Right cardiac atrium (tissue), 5 donors: ENCODE data around the gene GTF2F2. TPM values are rescaled to one million over a fixed set of nuclear protein-coding genes. Genes with fewer than 3 reads are reported as not detected.

ENCODE experiments used
- ATAC-seq, 2 donors: fragments of 200-7000 bp; cut with Tn5 transposase; one replicate each; pipeline versions ENCODE4 v1.8.0 to v1.9.1; 2020; ENCODE audit warnings: moderate library complexity in 2 of 2, mild to moderate bottlenecking in 1 of 2
- DNase-seq, 3 donors: peaks; one replicate each; pipeline ENCODE4 v3.0.0-alpha.2; 2020
- H3K27ac ChIP-seq: one replicate; pipeline ENCODE4 v1.5.1; 2013; ENCODE audit warnings: mild to moderate bottlenecking, low read length, control low read depth, moderate library complexity
- H3K27me3 ChIP-seq: one replicate; pipeline ENCODE4 v1.6.1; 2013; ENCODE audit not compliant: control insufficient read depth, insufficient read depth
- H3K4me1 ChIP-seq: one replicate; pipeline ENCODE4 v1.6.1; 2013; ENCODE audit warnings: low read length; ENCODE audit not compliant: control insufficient read depth, insufficient read depth
- H3K4me3 ChIP-seq: one replicate; pipeline ENCODE4 v1.5.1; 2013; ENCODE audit warnings: low read length, control low read depth
- H3K9me3 ChIP-seq: one replicate; pipeline ENCODE4 v1.6.1; 2013; ENCODE audit warnings: low read length; ENCODE audit not compliant: control insufficient read depth
- whole genome bisulfite sequencing: extraction: QIAGEN DNeasy Blood & Tissue Kit; methylation state at CpG from one replicate; pipeline ENCODE4 v1.1.7; 2013; 5-methylcytosine and 5-hydroxymethylcytosine counted together
- intact Hi-C, 4 donors: fragments of 100-400 bp; cut with DNase I; formaldehyde crosslinking; loops; one replicate each; pipeline versions ENCODE4 v1.11.0 to v1.14.0; 2022 to 2023
- polyA plus RNA-seq: library from polyadenylated mRNA; stranded (reverse); fragments of 200-250 nt; gene quantifications from one replicate; pipeline ENCODE4 v1.2.3, GENCODE V29; 2013
- total RNA-seq, 4 donors: library from RNA; stranded (reverse); fragmentation: NEBNext Ultra II Directional; extraction: Animal tissue kit (Norgen Biotek cat#: 25700); gene quantifications; one replicate each; pipeline ENCODE4 v1.2.1, GENCODE V29; 2021
- donor health status: healthy with polysubstance abuse.
- donor health status: DM: no; HTN: yes; CAD: no.
- donor health status: DM: no; HTN: no; CAD: no.
- donor health status: DM: no; HTN: yes; CAD: no; lungs with severe emphysema.
- donor health status: DM: yes; HTN: yes; CAD: no.

The GTF2F2 gene
- total and polyA plus RNA-seq, 5 donors = 13.6 to 19.8 (median 17.1) TPM

DNA sequence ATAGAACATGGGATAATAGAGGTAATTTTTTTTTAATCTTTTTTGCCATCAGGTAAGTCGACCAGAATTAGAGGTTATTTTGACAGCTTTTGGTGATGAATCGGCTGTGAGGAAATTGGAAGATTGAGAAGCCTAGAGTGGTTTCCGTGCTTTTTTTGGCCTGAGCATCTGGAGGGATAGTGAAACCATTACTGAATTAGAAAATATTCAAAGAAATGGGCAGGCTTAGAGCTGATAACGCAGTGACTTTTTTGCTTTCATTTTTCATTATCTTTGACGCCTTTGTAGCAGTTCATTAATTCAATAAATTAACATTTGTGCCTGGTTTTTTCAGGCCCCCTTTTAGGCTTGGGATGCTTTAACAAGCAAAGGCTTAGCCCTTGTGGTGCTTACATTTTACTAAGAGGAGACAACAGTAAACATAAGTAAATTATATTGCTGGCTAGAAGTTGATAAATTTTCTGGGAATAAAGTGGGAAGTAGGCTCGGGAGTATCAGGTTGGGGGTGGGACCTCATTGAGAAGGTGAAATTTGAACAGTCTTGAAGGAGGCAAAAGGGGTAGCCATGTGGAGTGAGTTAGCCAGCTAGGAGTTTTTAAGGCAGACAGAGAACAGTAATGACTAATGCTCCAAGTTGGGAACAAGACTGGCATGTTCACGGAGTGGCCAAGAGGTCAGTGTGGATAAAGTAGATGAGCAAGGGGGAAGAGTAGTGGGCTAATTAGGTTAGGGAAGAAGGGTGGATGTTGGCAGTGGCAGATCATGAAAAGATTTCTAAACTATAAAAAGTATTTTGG is 36.5 kb downstream of the GTF2F2 start:
- no peak for DNase-seq
- 86% methylated on average over 7 of the region's 7 CpGs for WGBS
- Histone ChIP-seq H3K4me1 (no peaks in the 10 kb centered on the region), H3K27ac (no peak overlapping the region), H3K27me3 (no peaks in the 10 kb centered on the region), H3K4me3 (no peak overlapping the region), H3K9me3 (no peaks in the 10 kb centered on the region)
- intact Hi-C loops = no loop called here
- ATAC-seq = no peak

- no peak overlapping the region for H3K4me3 ChIP-seq
- no peak overlapping the region for H3K27ac ChIP-seq
- no peaks in the 10 kb centered on the region for H3K27me3 ChIP-seq
- no peak for DNase-seq
- WGBS = 77% methylated on average over 1 of the region's 1 CpG
- intact Hi-C loops = no loop called here
- ATAC-seq = no peak
- no peaks in the 10 kb centered on the region for H3K4me1 ChIP-seq
- no peaks in the 10 kb centered on the region for H3K9me3 ChIP-seq
These were observed 41.9 kb downstream of the GTF2F2 start for GRCh38 chr13:45162194-45162593.

- no peaks in the 10 kb centered on the region for H3K4me1 ChIP-seq
- intact Hi-C loops = no loop called here
- H3K27ac ChIP-seq = no peak overlapping the region
- 81% methylated on average over 1 of the region's 1 CpG for WGBS
- DNase-seq (no peak), ATAC-seq (no peak)
- H3K27me3 ChIP-seq = no peaks in the 10 kb centered on the region
- no peaks in the 10 kb centered on the region for H3K9me3 ChIP-seq
- no peak overlapping the region for H3K4me3 ChIP-seq
These were observed 42.5 kb downstream of the GTF2F2 start for GRCh38 chr13:45162821-45163220.

DNA sequence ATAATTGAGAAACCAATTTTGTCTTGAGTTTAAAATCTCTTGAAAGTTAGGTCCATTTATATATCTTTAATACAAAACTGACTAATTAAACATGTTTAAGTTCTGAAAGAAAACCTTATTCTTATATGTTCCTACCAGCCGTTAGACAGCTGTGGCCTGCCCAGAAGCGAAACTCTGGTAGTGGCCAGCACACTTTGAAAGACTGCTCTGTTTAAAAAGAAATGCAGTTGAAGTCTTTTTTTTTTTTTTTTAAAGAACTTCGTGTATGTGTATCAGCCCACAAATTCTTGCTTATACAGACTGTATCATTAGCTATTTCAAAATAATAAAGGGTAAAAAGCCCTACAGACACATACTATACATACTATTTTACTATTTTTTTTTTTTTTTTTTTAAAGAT is 46.5 kb downstream of the GTF2F2 start:
- intact Hi-C loops = no loop called here
- DNase-seq (no peak), ATAC-seq (no peak)
- H3K4me3 ChIP-seq = no peak overlapping the region
- H3K27me3 ChIP-seq = no peaks in the 10 kb centered on the region
- 77% methylated on average over 3 of the region's 3 CpGs for WGBS
- H3K9me3 ChIP-seq = no peaks in the 10 kb centered on the region
- H3K4me1 ChIP-seq = peaks cover 3% of the 10 kb centered on the region
- H3K27ac ChIP-seq = no peak overlapping the region

DNA sequence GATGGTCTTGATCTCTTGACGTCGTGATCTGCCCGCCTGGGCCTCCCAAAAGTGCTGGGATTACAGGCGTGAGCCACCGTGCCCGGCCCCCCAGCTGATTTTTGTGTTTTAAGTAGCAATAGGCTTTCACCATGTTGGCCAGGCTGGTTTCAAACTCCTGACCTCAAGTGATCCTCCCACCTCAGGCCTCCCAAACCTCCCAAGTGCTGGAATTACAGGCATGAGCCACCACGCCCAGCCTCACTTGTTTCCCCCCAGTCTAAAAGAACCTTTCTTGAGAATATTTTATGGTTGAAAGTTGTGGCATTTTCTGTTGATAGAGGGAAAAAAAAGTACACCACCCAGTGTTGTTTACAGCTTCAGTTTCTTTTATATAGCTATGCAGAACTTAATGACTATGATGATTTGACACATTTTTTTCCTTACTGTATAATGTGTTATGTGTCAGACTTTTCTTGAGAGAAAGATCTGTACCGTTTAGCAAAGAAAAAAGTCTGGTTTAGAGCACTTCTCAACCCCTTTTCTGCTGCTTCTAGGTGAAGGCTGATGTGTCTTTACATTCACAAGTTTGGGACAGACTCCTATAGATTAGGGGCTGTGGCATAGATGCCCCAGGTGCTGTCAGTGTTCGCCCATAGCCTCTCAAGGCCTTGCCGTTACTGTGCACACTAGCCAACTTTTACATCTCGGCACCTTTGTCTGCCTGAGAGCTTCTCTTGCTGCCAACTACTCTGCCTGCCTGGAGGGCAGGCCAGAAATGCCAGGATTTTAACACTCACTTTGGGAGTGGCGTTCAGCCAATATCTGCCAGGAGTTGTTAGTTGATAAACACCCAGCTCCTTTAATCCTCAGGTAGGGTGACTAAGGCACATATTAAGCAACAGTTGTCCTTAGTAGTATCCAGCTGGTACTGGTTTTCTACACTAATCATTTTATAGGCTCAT is 47.6 kb downstream of the GTF2F2 start:
- WGBS = 84% methylated on average over 12 of the region's 12 CpGs
- ATAC-seq (peak; percentile 46 to 66), DNase-seq (peak in 2 of 3 donors; percentile 19 to 47)
- H3K27me3 ChIP-seq = no peaks in the 10 kb centered on the region
- peaks cover 3% of the 10 kb centered on the region for H3K4me1 ChIP-seq
- no peak overlapping the region for H3K4me3 ChIP-seq
- intact Hi-C loops = no loop called here
- H3K27ac ChIP-seq = no peak overlapping the region
- H3K9me3 ChIP-seq = no peaks in the 10 kb centered on the region

DNA sequence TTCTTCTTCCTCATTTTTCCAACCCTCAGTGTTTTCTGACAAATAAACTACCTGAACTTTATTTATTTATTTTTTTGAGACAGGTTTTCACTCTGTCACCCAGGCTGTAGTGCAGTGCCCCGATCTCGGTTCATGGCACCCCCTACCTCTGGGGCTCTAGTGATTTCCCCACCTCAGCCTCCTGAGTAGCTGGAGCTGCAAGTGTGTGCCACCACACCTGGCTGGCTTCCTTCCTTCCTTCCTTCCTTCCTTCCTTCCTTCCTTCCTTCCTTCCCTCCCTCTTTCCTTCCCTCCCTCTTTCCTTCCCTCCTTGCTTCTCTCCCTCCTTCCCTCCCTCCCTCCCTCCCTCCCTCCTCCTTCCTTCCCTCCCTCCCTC is 48.2 kb downstream of the GTF2F2 start:
- ATAC-seq = peak in 1 of 2 donors; percentile 22
- H3K27me3 ChIP-seq = no peaks in the 10 kb centered on the region
- WGBS = 67% methylated on average over 2 of the region's 2 CpGs
- H3K9me3 ChIP-seq = no peaks in the 10 kb centered on the region
- H3K4me1 ChIP-seq = peaks cover 3% of the 10 kb centered on the region
- no peak overlapping the region for H3K27ac ChIP-seq
- intact Hi-C loops = no loop called here
- H3K4me3 ChIP-seq = no peak overlapping the region
- DNase-seq = no peak

GRCh38 chr13:45174478-45174877 is 54.2 kb downstream of the GTF2F2 start:
- no peak overlapping the region for H3K4me3 ChIP-seq
- intact Hi-C loops = no loop called here
- H3K27ac ChIP-seq = no peak overlapping the region
- DNase-seq (no peak), ATAC-seq (no peak)
- peaks cover 1% of the 10 kb centered on the region for H3K4me1 ChIP-seq
- no peaks in the 10 kb centered on the region for H3K9me3 ChIP-seq
- no peaks in the 10 kb centered on the region for H3K27me3 ChIP-seq

- intact Hi-C loops = no loop called here
- no peak for DNase-seq
- ATAC-seq = no peak
- no peak overlapping the region for H3K4me3 ChIP-seq
- H3K9me3 ChIP-seq = no peaks in the 10 kb centered on the region
- H3K27me3 ChIP-seq = no peaks in the 10 kb centered on the region
- no peak overlapping the region for H3K27ac ChIP-seq
- WGBS = 64% methylated on average over 3 of the region's 3 CpGs
- H3K4me1 ChIP-seq = peaks cover 1% of the 10 kb centered on the region
These were observed 58.2 kb downstream of the GTF2F2 start for GRCh38 chr13:45178349-45179162.

- peaks cover 1% of the 10 kb centered on the region for H3K4me1 ChIP-seq
- H3K9me3 ChIP-seq = no peaks in the 10 kb centered on the region
- no peaks in the 10 kb centered on the region for H3K27me3 ChIP-seq
- no peak overlapping the region for H3K27ac ChIP-seq
- no peak for ATAC-seq
- no peak for DNase-seq
- no peak overlapping the region for H3K4me3 ChIP-seq
- intact Hi-C loops = no loop called here
These were observed 59.1 kb downstream of the GTF2F2 start for GRCh38 chr13:45179428-45179827.

- DNase-seq = no peak
- ATAC-seq = no peak
- intact Hi-C loops = no loop called here
- H3K27me3 ChIP-seq = no peaks in the 10 kb centered on the region
- no peak overlapping the region for H3K27ac ChIP-seq
- no peaks in the 10 kb centered on the region for H3K9me3 ChIP-seq
- peaks cover 1% of the 10 kb centered on the region for H3K4me1 ChIP-seq
- no peak overlapping the region for H3K4me3 ChIP-seq
- 86% methylated on average over 3 of the region's 3 CpGs for WGBS
These were observed 60.0 kb downstream of the GTF2F2 start for GRCh38 chr13:45180303-45180702.
